Stimulated activated CD4-positive, alpha-beta T cell treated with anti-CD3 and anti-CD28 coated beads, TNF-alpha, amount 100 ng/mL, for 4 hours (primary cell): ENCODE measurements around the gene PSAPL1.
"Not testable (repeated sequence)": the region's sequence is repeated elsewhere in the genome, so short reads cannot be mapped to it uniquely, and the experiment has no call there.

Experiments
- DNase-seq, 3 experiments: peaks; one replicate each; pipeline ENCODE4 v3.0.0-alpha.2; 2020; ENCODE audit warnings: low read depth in 3 of 3

The PSAPL1 gene

GRCh38 chr4:7459471-7459870 lies 24.7 kb upstream of the PSAPL1 start:
- DNase-seq = no peak

GRCh38 chr4:7458477-7458876 lies 23.7 kb upstream of the PSAPL1 start:
- no peak for DNase-seq

GRCh38 chr4:7458066-7458425 lies 23.3 kb upstream of the PSAPL1 start:
- no peak for DNase-seq

- DNase-seq = no peak
Observed at GRCh38 chr4:7457201-7458065, 22.7 kb upstream of the PSAPL1 start.

DNA sequence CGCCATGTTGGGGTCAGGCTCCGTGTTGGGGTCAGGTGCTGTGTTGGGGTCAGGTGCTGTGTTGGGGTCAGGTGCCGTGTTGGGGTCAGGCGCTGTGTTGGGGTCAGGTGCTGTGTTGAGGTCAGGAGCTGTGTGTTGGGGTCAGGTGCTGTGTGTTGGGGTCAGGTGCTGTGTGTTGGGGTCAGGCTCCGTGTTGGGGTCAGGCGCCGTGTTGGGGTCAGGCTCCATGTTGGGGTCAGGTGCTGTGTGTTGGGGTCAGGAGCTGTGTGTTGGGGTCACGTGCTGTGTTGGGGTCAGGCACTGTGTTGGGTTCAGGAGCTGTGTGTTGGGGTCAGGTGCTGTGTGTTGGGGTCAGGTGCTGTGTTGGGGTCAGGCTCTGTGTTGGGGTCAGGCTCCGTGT lies 18.1 kb upstream of the PSAPL1 start:
- not testable (repeated sequence) for DNase-seq

DNA sequence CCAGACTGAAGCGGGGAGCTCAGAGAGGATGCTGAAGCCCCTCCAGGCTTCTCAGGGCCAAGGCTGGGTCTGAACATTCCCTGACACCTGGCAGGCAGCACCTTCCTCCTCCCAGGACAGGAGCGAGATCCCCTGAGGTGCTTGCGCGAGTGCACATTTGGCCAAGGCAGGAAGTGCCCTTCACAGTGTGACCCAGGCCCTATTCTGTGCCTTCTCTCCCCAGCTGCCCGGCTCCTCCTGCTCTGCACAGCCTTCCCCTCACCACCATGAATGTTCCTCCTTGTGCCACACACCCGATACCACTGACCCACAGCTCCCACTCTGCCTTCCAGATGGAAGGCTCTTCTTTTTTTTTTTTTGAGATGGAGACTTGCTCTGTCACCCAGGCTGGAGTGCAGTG lies 17.1 kb upstream of the PSAPL1 start:
- DNase-seq = no peak

DNA sequence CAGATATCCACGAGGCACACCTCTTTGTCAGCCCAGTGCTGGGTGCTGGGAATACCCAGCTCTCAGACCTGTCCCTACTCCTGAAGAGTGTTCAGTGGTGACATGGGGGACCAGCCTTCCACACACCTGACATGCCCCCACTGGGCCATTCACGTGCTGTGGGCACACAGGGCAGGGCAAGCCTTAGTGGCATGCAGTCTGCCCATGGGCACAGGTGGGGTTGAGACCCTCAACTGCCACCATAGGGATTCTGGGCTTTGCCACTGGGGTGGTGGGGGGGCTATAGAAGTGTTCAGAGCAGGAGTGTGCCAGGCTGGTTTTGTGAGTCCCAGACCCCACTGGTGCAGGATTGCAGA lies 16.7 kb upstream of the PSAPL1 start:
- no peak for DNase-seq

DNA sequence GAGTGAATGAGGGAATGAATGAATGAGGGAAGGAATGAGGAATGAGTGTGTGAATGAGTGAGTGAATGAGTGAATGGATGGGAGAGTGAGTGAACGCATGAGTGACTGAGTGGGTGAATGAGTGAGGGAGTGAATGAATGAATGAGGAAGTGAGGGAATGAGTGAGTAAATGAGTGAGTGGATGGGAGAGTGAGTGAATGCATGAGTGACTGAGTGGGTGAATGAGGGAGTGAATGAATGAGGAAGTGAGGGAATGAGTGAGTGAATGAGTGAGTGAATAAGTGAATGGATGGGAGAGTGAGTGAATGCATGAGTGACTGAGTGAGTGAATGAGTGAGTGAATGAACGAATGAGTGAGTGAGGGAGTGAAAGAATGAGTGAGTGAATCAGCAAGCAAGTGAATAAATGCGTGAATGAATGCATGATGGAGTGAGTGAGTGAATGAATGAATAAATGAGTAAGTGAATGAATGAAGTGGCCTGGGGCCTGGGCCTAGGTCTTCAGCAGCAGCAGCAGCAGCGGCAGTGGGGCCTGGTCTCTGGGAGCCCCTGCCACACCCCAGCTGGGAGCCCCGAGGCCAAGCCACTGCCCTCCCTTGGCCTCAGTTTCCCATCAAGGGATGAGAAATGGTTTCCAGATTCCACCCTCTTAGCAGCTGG lies 16.2 kb upstream of the PSAPL1 start:
- no peak for DNase-seq

GRCh38 chr4:7448036-7448435 lies 13.3 kb upstream of the PSAPL1 start:
- DNase-seq = no peak

DNA sequence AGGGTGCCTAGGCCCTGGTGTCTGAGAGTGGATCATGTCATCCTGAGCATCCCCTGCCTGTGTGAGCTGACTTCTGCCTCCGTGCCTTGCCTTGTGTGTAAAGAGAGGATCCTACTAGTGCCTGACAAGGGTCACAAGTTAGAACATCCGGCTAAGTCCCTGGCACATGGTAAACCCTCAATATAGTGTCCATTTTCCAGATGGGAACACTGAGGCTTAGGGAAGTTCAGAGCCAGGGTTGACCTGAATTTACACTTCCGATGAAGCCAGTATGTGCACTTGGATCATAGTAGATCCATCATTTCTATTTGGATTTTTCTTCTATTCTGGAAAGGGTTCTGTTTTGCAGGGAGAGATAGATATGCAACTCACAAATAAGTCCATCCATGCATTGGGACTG lies 12.5 kb upstream of the PSAPL1 start:
- DNase-seq = no peak

DNA sequence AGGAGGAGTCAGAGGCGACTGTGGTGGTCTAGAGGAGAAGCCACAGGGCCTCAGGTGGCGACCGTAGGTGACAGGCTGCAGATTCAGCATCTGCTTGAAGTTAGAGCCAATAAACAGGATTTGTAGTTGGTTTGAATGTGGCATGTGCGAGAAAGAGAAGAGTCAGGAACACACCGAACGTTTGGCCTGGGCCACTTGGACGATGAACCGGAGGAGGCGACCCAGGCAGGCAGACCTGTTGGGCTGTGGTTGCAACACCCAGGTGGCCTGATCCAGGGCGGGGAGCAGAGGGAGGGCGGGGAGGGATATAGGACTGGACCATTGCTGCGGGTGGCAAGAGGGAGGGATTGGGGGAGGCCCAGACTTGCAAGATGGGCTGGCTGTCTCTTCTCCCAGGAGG lies 10.0 kb upstream of the PSAPL1 start:
- no peak for DNase-seq

- DNase-seq = no peak
Observed at GRCh38 chr4:7444314-7444713, 9.6 kb upstream of the PSAPL1 start.

GRCh38 chr4:7442574-7443162 lies 7.9 kb upstream of the PSAPL1 start:
- no peak for DNase-seq

DNA sequence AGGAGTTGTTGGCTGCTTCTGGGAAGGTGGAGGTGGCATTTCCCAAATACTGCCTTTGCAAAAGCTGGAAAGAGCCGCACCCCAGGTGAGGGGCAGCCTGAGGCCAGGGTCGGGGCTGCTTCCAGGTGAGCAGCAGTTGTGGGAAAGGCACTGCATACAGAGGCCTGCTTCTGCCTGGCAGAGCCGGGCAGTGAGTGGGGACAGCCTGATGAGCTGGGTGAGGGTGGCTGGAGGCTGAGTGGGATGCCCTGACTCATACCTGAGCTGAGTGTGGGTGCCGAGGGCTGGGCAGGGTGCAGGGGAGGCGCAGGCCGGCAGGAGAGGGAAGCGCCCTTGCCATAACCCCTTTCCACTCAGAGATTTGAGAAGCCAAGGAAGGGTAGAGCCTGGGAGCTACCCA lies 6.5 kb upstream of the PSAPL1 start:
- DNase-seq = no peak

DNA sequence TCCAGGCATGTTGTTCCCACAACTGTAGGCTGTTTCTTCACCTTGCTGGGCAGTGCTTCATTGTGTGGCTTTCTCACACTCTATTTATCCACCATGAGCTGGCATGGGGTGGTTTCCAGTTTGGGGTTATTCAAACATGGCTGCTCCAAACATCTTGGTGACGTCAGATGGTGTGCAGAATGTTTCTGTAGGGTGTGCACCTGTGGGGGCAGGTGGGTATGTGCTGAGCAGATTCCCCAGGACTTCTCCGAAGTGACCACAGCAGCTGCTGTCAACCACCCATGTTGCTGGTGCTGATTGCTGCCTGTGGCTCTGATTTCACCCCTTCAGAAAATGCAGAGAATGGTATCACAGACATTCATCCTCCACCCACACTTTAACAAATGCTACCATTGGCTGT lies 5.0 kb upstream of the PSAPL1 start:
- no peak for DNase-seq

DNA sequence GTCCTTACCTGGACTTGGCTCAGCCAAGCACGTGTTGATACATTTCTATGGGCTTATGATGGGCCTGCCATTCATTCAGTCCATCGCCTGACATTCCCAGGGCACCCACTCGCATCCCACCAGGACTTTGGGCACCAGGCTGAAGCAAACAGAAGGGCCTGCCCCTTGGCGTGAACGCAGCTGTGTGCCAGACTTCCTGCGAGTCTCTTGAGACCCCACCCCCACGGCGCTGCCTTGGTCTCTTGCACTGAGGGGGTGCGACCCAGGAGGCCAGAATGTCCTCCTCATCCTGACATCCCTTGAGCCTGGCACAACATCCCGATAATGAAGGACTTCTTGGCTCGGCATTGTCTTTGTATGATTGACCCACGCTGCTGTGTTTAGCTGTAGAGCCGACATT lies 1.5 kb upstream of the PSAPL1 start:
- no peak for DNase-seq

GRCh38 chr4:7435471-7436061 lies 836 bp upstream of the PSAPL1 start:
- no peak for DNase-seq

- no peak for DNase-seq
Observed at GRCh38 chr4:7434141-7434765, 477 bp downstream of the PSAPL1 start.

DNA sequence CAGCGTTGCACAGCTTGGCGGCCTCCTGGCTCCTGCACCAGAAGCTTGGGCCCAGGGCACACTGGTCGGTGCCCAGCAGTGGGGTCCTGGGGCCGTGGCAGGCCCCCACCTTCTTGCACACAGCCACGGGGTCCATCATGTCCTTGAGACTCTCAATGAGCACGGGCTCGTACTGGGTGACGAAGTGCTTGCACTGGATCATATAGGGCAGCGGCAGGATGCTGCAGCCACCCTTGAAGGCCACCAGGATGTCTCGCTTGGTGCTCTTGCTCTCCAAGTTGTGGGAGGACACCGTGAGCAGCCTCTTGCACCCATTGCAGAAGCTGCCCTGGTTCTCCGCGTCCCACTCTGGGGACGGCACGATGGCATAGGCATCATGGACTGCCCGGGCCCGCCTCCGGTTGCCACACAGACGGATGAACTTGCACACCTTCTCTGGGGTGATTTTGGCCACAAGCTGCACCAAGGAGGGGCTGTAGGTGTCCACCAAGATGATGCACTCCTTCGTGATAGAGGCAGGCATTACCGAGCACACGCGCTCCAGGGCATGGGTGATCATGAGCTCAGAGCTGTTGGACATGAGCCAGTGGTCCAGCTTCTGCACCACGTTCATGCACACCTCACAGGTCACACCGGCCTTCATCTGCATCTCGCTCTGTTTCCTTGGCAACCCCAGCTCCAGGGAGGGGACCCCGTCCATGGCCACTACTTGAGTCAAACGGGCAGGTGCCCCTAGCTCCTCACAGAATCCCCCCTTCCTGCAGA lies 1.2 kb downstream of the PSAPL1 start:
- DNase-seq = no peak

DNA sequence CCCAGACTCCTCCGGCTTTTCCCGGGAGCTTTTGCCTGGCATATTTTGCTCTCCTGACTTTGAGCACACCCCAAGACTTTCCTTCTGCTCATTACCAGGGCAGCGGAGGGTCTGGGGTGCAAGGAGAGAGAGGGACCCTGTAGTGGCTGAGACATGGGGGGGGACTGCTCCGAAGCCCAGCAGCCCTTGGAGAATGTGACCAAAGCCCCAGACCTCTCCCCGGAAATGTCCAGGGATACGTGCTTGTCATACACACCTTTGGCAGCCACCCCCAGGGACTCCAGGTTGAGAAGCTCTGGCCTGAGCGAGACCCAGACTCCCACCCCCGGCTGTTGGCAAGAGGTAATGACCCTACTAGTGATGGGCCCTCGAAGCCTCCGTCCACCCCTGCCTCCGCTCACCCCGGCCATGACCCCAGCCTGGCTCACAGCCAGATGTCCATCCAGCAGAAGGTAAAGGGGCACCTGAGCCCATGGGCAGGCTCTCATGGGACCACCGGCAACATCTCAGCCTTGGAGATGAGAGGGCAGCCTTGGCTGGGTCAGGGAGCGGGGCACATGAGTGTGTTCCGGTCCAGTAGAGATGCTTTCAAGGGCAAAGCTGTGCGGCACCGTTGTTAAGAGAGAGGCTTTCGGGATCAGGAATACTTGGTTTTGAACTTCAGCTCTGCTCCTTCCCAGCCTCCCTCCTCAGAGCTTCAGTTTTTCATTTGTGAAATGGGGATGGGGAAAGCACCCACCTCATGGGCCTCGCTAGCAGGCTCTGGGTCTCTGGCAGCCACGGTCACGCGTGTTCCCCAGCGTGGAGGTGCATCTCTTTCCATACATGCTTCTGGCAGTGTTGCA lies 2.0 kb downstream of the PSAPL1 start:
- no peak for DNase-seq
